Lower lobe of right lung (tissue), 2 donors: ENCODE data around the gene MTERF4. TPM values are rescaled to one million over a fixed set of nuclear protein-coding genes. Genes with fewer than 3 reads are reported as not detected.

ENCODE experiments used
- ATAC-seq, 2 donors: fragments of 200-7000 bp; cut with Tn5 transposase; one replicate each; pipeline ENCODE4 v1.9.1; 2020 to 2022; ENCODE audit warnings: mild to moderate bottlenecking in 2 of 2, moderate library complexity in 2 of 2
- DNase-seq: peaks from one replicate; pipeline ENCODE4 v3.0.0-alpha.2; 2020
- H3K27ac ChIP-seq: fragments of 200-600 bp; one replicate; pipeline ENCODE4 v1.8.0; 2022
- H3K27me3 ChIP-seq: fragments of 200-600 bp; one replicate; pipeline ENCODE4 v1.8.0; 2022; ENCODE audit warnings: low read depth
- H3K36me3 ChIP-seq: fragments of 200-600 bp; one replicate; pipeline ENCODE4 v1.8.0; 2022; ENCODE audit warnings: mild to moderate bottlenecking
- H3K4me1 ChIP-seq: fragments of 200-600 bp; one replicate; pipeline ENCODE4 v1.8.0; 2022
- H3K4me3 ChIP-seq: fragments of 200-600 bp; one replicate; pipeline ENCODE4 v1.8.0; 2022; ENCODE audit warnings: mild to moderate bottlenecking
- H3K9me3 ChIP-seq: fragments of 200-600 bp; one replicate; pipeline ENCODE4 v1.8.0; 2022
- intact Hi-C: fragments of 100-400 bp; cut with DNase I; formaldehyde crosslinking; loops from one replicate; pipeline ENCODE4 v1.11.0; 2022
- total RNA-seq: library from RNA; stranded (reverse); fragmentation: NEBNext Ultra II Directional; extraction: Animal tissue kit (Norgen Biotek cat#: 25700); gene quantifications from one replicate; pipeline ENCODE4 v1.2.1, GENCODE V29; 2021
- TF ChIP-seq, protein P1 (sequence below): fragments of 200-600 bp; IDR thresholded peaks from one replicate; pipeline ENCODE4 v1.8.0; 2022; ENCODE audit warnings: antibody characterized with exemption, mild to moderate bottlenecking
- donor health status: DM: no; HTN: yes; CAD: no; lungs with severe emphysema.

The MTERF4 gene
- total RNA-seq, 1 donor from 2014 or later = 32.0 TPM

DNA sequence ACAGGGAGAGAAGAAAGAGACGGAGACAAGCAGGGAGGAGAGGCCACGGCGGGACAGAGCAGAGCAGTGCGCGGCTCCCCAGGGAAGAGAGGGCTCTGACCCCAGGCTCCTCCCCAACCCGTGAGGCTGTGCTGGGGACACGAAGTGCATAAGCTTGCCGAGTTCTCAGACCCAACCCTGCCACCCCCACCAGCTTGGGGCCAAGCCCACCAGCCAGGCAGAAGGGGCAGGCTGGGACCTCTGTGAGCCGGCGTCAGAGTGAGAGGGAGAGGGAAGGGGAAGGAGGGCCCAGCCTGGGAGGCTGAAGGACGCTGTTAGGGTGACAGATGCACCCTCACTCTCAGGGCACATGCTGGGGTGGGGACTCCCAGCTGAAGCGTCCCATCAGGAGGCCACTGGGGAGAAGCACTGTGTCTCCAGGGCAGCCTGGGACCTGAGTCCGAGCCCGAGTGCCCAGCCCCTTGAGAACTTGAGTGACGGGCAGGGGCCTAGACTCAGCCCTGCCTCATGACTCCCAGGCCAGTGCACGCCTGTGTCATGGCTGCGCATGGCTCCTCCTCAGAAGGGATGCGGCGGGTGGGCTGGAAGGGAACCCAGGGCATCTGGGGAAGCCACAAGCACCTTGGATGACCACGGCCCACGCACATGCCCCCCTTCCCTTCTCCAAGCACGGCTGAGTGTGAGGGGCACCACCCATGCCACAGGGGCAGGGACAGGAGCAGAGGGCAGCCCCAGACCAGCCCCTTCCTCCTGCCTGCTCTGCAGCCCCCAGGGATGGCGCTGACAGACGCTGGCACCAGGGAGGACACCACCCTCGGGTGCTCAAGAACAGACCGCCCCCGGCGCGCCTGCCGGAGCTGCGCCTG lies 31.0 kb downstream of the MTERF4 start:
- no peak overlapping the region for H3K27ac ChIP-seq
- H3K36me3 ChIP-seq = peaks cover 93% of the 10 kb centered on the region
- TF ChIP-seq, protein P1, sequence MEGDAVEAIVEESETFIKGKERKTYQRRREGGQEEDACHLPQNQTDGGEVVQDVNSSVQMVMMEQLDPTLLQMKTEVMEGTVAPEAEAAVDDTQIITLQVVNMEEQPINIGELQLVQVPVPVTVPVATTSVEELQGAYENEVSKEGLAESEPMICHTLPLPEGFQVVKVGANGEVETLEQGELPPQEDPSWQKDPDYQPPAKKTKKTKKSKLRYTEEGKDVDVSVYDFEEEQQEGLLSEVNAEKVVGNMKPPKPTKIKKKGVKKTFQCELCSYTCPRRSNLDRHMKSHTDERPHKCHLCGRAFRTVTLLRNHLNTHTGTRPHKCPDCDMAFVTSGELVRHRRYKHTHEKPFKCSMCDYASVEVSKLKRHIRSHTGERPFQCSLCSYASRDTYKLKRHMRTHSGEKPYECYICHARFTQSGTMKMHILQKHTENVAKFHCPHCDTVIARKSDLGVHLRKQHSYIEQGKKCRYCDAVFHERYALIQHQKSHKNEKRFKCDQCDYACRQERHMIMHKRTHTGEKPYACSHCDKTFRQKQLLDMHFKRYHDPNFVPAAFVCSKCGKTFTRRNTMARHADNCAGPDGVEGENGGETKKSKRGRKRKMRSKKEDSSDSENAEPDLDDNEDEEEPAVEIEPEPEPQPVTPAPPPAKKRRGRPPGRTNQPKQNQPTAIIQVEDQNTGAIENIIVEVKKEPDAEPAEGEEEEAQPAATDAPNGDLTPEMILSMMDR = no peak
- intact Hi-C loops = no loop called here
- no peak overlapping the region for H3K4me3 ChIP-seq
- ATAC-seq (no peak), DNase-seq (no peak)
- H3K9me3 ChIP-seq = no peaks in the 10 kb centered on the region
- H3K4me1 ChIP-seq = no peaks in the 10 kb centered on the region
- H3K27me3 ChIP-seq = no peaks in the 10 kb centered on the region

GRCh38 chr2:241070361-241070760 lies 31.7 kb downstream of the MTERF4 start:
- no peak overlapping the region for H3K4me3 ChIP-seq
- H3K27me3 ChIP-seq = no peaks in the 10 kb centered on the region
- H3K36me3 ChIP-seq = peaks cover 96% of the 10 kb centered on the region
- ATAC-seq (no peak), DNase-seq (no peak)
- TF ChIP-seq, protein P1 = no peak
- no peaks in the 10 kb centered on the region for H3K9me3 ChIP-seq
- H3K27ac ChIP-seq = no peak overlapping the region
- intact Hi-C loops = no loop called here
- no peaks in the 10 kb centered on the region for H3K4me1 ChIP-seq

GRCh38 chr2:241069821-241070281 lies 32.2 kb downstream of the MTERF4 start:
- H3K36me3 ChIP-seq = peaks cover 96% of the 10 kb centered on the region
- H3K4me1 ChIP-seq = no peaks in the 10 kb centered on the region
- TF ChIP-seq, protein P1 = no peak
- intact Hi-C loops = no loop called here
- ATAC-seq (no peak), DNase-seq (no peak)
- no peak overlapping the region for H3K4me3 ChIP-seq
- no peak overlapping the region for H3K27ac ChIP-seq
- H3K27me3 ChIP-seq = no peaks in the 10 kb centered on the region
- H3K9me3 ChIP-seq = no peaks in the 10 kb centered on the region

DNA sequence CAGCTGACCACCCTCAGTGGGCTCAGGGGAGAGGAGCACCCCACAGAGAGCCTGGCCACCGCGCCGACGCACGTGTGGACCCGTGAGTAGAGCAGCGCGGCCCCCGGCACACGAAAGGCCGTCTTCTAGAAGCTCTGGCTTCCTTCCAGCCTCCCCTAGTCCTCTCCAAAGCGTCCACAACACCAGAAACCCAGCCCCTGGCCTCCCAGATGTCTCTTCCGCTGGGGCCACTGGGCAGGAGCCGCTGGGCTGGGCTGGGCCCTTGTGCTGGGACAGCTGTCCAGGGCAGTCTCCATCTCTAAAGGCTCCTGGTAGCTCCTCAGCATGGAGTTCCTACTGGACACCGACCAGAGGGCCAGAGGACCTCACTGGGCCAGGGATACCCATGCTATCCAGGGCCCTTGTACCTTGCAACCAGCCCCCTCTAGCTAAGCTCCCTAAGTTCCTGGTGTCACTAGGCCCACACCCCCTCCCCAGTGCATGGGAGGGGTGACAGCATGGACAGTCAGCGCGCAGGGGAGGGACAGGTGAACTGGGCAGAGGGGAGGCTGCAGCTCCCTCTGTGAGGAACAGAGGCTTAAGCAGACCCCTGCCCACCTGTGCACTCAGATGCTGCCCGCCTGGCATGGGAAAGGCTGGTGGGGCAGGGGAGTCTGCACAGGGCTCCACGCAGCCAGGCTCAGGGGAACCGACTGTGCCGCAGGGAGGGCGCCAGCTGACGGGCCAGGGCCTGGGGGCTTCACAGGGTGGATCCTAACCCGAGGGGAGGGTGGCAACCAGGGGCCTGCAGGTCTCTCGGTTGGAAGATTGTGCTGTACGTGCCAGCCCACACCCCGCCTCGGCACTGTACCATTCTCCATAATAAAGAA lies 32.9 kb downstream of the MTERF4 start:
- Histone ChIP-seq H3K4me1 (no peaks in the 10 kb centered on the region), H3K27ac (no peak overlapping the region), H3K4me3 (no peak overlapping the region), H3K36me3 (peaks cover 92% of the 10 kb centered on the region), H3K9me3 (no peaks in the 10 kb centered on the region), H3K27me3 (no peaks in the 10 kb centered on the region)
- intact Hi-C loops = no loop called here
- ATAC-seq = no peak
- no peak for DNase-seq
- TF ChIP-seq, protein P1 = no peak

GRCh38 chr2:241068136-241068941 lies 33.7 kb downstream of the MTERF4 start:
- Histone ChIP-seq H3K4me1 (no peaks in the 10 kb centered on the region), H3K4me3 (no peak overlapping the region), H3K36me3 (peaks cover 84% of the 10 kb centered on the region), H3K9me3 (no peaks in the 10 kb centered on the region), H3K27ac (no peak overlapping the region), H3K27me3 (no peaks in the 10 kb centered on the region)
- TF ChIP-seq, protein P1 = no peak
- no peak for DNase-seq
- no peak for ATAC-seq
- intact Hi-C loops = no loop called here
